Muscle of back (tissue), 11 donors: Measurements from ENCODE around the gene NPFFR1. TPM values are rescaled to one million over a fixed set of nuclear protein-coding genes. Genes with fewer than 3 reads are reported as not detected.

Source experiments
- DNase-seq, 3 donors: peaks; one replicate each; pipeline versions ENCODE4 v3.0.0 to v3.0.0-alpha.2; 2013
- polyA plus RNA-seq, 10 donors: library from polyadenylated mRNA; unstranded; fragments of 120-200 nt; gene quantifications; one replicate each; pipeline ENCODE4 v1.2.1, GENCODE V29; 2013; ENCODE audit not compliant: insufficient read length in 10 of 10

NPFFR1 gene
- polyA plus RNA-seq, 10 donors = 0.03 to 0.08 (median 0.06) TPM

- no peak for DNase-seq
Observed at GRCh38 chr10:70289739-70290138, 5.9 kb upstream of the NPFFR1 start.

- DNase-seq = no peak
Observed at GRCh38 chr10:70286616-70287015, 2.8 kb upstream of the NPFFR1 start.

- DNase-seq = no peak
Observed at GRCh38 chr10:70285476-70285831, 1.6 kb upstream of the NPFFR1 start.

GRCh38 chr10:70284542-70285475 lies 1.0 kb upstream of the NPFFR1 start:
- DNase-seq = no peak

- no peak for DNase-seq
Observed at GRCh38 chr10:70283071-70283444, 746 bp downstream of the NPFFR1 start.

GRCh38 chr10:70281609-70282008 lies 2.2 kb downstream of the NPFFR1 start:
- DNase-seq = no peak

- DNase-seq = no peak
Observed at GRCh38 chr10:70280099-70280498, 3.7 kb downstream of the NPFFR1 start.

GRCh38 chr10:70277396-70278030 lies 6.3 kb downstream of the NPFFR1 start:
- DNase-seq = no peak

GRCh38 chr10:70274643-70275042 lies 9.2 kb downstream of the NPFFR1 start:
- DNase-seq = peak in 1 of 3 donors; percentile 44

- DNase-seq = peak in 1 of 3 donors; percentile 34
Observed at GRCh38 chr10:70272925-70273316, 10.9 kb downstream of the NPFFR1 start.

GRCh38 chr10:70271996-70272924 lies 11.5 kb downstream of the NPFFR1 start:
- no peak for DNase-seq

- no peak for DNase-seq
Observed at GRCh38 chr10:70270952-70271351, 12.9 kb downstream of the NPFFR1 start.

GRCh38 chr10:70269741-70270140 lies 14.1 kb downstream of the NPFFR1 start:
- no peak for DNase-seq

GRCh38 chr10:70268376-70268775 lies 15.4 kb downstream of the NPFFR1 start:
- DNase-seq = no peak

- peak in 1 of 3 donors; percentile 86 for DNase-seq
Observed at GRCh38 chr10:70267161-70267933, 16.5 kb downstream of the NPFFR1 start.

GRCh38 chr10:70266701-70267100 lies 17.1 kb downstream of the NPFFR1 start:
- no peak for DNase-seq

GRCh38 chr10:70266056-70266455 lies 17.7 kb downstream of the NPFFR1 start:
- no peak for DNase-seq

- no peak for DNase-seq
Observed at GRCh38 chr10:70265032-70265689, 18.6 kb downstream of the NPFFR1 start.

GRCh38 chr10:70260734-70261133 lies 23.1 kb downstream of the NPFFR1 start:
- no peak for DNase-seq

- no peak for DNase-seq
Observed at GRCh38 chr10:70260259-70260658, 23.5 kb downstream of the NPFFR1 start.

- no peak for DNase-seq
Observed at GRCh38 chr10:70258216-70258615, 25.6 kb downstream of the NPFFR1 start.
